ENCODE measurements around the gene LY6G6F. TPM values are rescaled to one million over a fixed set of nuclear protein-coding genes. Genes with fewer than 3 reads are reported as not detected.
A peak's percentile ranks its signal among the peaks of the same experiment; 100 is the strongest.

Gene LY6G6F
- total and polyA plus RNA-seq, 8 donors, result not detected

GRCh38 chr6:31663126-31663960 is 43.3 kb upstream of the LY6G6F start:
- DNase-seq (no peak), ATAC-seq (no peak), FAIRE-seq (no peak)
- H3K4me3 ChIP-seq, result peak overlapping the region in 2 of 4 donors; percentile 66 to 72
- H3K27ac ChIP-seq, result peak overlapping the region in 1 of 4 donors; percentile 90
- peaks cover 0 to 13% (median 0%) of the 10 kb centered on the region in 3 donors for H3K36me3 ChIP-seq
- no peaks in the 10 kb centered on the region for H3K9me3 ChIP-seq
- H3K27me3 ChIP-seq, result no peaks in the 10 kb centered on the region
- 58 to 61% methylated on average over 9 of the region's 9 CpGs for WGBS, 2 donors
- intact Hi-C loops (cut with DNase I), result no loop called here
- H3K4me1 ChIP-seq, result peaks cover 21 to 35% (median 31%) of the 10 kb centered on the region in 3 donors
- TF ChIP-seq, protein P1, sequence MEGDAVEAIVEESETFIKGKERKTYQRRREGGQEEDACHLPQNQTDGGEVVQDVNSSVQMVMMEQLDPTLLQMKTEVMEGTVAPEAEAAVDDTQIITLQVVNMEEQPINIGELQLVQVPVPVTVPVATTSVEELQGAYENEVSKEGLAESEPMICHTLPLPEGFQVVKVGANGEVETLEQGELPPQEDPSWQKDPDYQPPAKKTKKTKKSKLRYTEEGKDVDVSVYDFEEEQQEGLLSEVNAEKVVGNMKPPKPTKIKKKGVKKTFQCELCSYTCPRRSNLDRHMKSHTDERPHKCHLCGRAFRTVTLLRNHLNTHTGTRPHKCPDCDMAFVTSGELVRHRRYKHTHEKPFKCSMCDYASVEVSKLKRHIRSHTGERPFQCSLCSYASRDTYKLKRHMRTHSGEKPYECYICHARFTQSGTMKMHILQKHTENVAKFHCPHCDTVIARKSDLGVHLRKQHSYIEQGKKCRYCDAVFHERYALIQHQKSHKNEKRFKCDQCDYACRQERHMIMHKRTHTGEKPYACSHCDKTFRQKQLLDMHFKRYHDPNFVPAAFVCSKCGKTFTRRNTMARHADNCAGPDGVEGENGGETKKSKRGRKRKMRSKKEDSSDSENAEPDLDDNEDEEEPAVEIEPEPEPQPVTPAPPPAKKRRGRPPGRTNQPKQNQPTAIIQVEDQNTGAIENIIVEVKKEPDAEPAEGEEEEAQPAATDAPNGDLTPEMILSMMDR (IDR thresholded peaks at IDR 0.05), result no peak

- FAIRE-seq, result no peak
- Histone ChIP-seq H3K27ac (peak overlapping the region; percentile 71 to 90 (median 78)), H3K9me3 (no peaks in the 10 kb centered on the region), H3K36me3 (peaks cover 0 to 21% (median 6%) of the 10 kb centered on the region in 3 donors), H3K4me1 (peaks cover 13 to 27% (median 25%) of the 10 kb centered on the region in 3 donors), H3K4me3 (peak overlapping the region; percentile 66 to 80 (median 74)), H3K27me3 (no peaks in the 10 kb centered on the region)
- no peak for ATAC-seq
- WGBS, 2 donors, result 18% methylated on average over 17 of the region's 17 CpGs
- TF ChIP-seq, protein P1 (IDR thresholded peaks at IDR 0.05), result no peak
- intact Hi-C loops (cut with DNase I), result no loop called here
- peak in 1 of 6 donors; percentile 33 for DNase-seq
Measured at GRCh38 chr6:31663961-31664789, 42.5 kb upstream of the LY6G6F start.

GRCh38 chr6:31664790-31665500 is 41.7 kb upstream of the LY6G6F start, which contains the start of gene GPANK1:
GPANK1 (minus strand) TSS chr6:31664997; CDS start chr6:31664478, 519 bp downstream.
- no peaks in the 10 kb centered on the region for H3K27me3 ChIP-seq
- peaks cover 0 to 29% (median 14%) of the 10 kb centered on the region in 3 donors for H3K36me3 ChIP-seq
- H3K9me3 ChIP-seq, result no peaks in the 10 kb centered on the region
- ATAC-seq, result peak; percentile 73 to 83 (median 74)
- intact Hi-C loops (cut with DNase I), result no loop called here
- H3K4me3 ChIP-seq, result peak within 1 kb of the TSS; percentile 66 to 80 (median 74)
- peak within 1 kb of the TSS; percentile 71 to 90 (median 78) for H3K27ac ChIP-seq
- peaks cover 11 to 24% (median 23%) of the 10 kb centered on the region in 3 donors for H3K4me1 ChIP-seq
- TF ChIP-seq, protein P1 (IDR thresholded peaks at IDR 0.05), result no peak
- 0 to 1% methylated on average over 39 of the region's 39 CpGs for WGBS, 2 donors
- DNase-seq, result peak; percentile 83 to 93 (median 86)
- FAIRE-seq, result no peak

GRCh38 chr6:31665501-31666336 is 40.9 kb upstream of the LY6G6F start, which contains the start of gene CSNK2B:
CSNK2B (plus strand) TSS chr6:31666080; CDS start chr6:31666832, 752 bp downstream.
- FAIRE-seq (no peak), DNase-seq (peak; percentile 93 to 99 (median 97)), ATAC-seq (peak; percentile 90 to 94 (median 91))
- no peaks in the 10 kb centered on the region for H3K27me3 ChIP-seq
- H3K36me3 ChIP-seq, result peaks cover 2 to 37% (median 15%) of the 10 kb centered on the region in 3 donors
- intact Hi-C loops (cut with DNase I), result no loop called here
- TF ChIP-seq, protein P1 (IDR thresholded peaks at IDR 0.05), result no peak
- 0 to 1% methylated on average over 63 of the region's 63 CpGs for WGBS, 2 donors
- H3K4me1 ChIP-seq, result peaks cover 11 to 24% (median 23%) of the 10 kb centered on the region in 3 donors
- H3K27ac ChIP-seq, result peak within 1 kb of the TSS; percentile 71 to 90 (median 78)
- H3K9me3 ChIP-seq, result no peaks in the 10 kb centered on the region
- peak within 1 kb of the TSS; percentile 66 to 80 (median 74) for H3K4me3 ChIP-seq

Data from pancreas (tissue), 10 donors.